Upper lobe of right lung (tissue), 1 donor: Measurements from ENCODE around the gene BPIFB3. TPM values are rescaled to one million over a fixed set of nuclear protein-coding genes. Genes with fewer than 3 reads are reported as not detected.

Source experiments
- ATAC-seq: fragments of 200-7000 bp; cut with Tn5 transposase; one replicate; pipeline ENCODE4 v1.9.1; 2020; ENCODE audit warnings: mild to moderate bottlenecking, moderate library complexity
- DNase-seq: peaks from one replicate; pipeline ENCODE4 v3.0.0-alpha.2; 2020
- H3K27ac ChIP-seq: fragments of 200-600 bp; one replicate; pipeline ENCODE4 v1.8.0; 2022
- H3K27me3 ChIP-seq: fragments of 200-600 bp; one replicate; pipeline ENCODE4 v1.8.0; 2022; ENCODE audit warnings: mild to moderate bottlenecking
- H3K36me3 ChIP-seq: fragments of 200-600 bp; one replicate; pipeline ENCODE4 v1.8.0; 2022
- H3K4me1 ChIP-seq: fragments of 200-600 bp; one replicate; pipeline ENCODE4 v1.8.0; 2022
- H3K4me3 ChIP-seq: fragments of 200-600 bp; one replicate; pipeline ENCODE4 v1.8.0; 2022; ENCODE audit warnings: mild to moderate bottlenecking
- H3K9me3 ChIP-seq: fragments of 200-600 bp; one replicate; pipeline ENCODE4 v1.8.0; 2022
- CTCF ChIP-seq: fragments of 200-600 bp; IDR thresholded peaks from one replicate; pipeline ENCODE4 v1.8.0; 2022; ENCODE audit warnings: antibody characterized with exemption
- intact Hi-C: fragments of 100-400 bp; cut with DNase I; formaldehyde crosslinking; loops from one replicate; pipeline ENCODE4 v1.11.0; 2022
- total RNA-seq: library from RNA; stranded (reverse); fragmentation: NEBNext Ultra II Directional; extraction: Animal tissue kit (Norgen Biotek cat#: 25700); gene quantifications from one replicate; pipeline ENCODE4 v1.2.1, GENCODE V29; 2021
- donor health status: DM: no; HTN: yes; CAD: no; lungs with severe emphysema.

BPIFB3 gene
- total RNA-seq, 1 donor from 2014 or later = not detected

- H3K27ac ChIP-seq = no peak within 1 kb of the TSS
- H3K4me3 ChIP-seq = no peak within 1 kb of the TSS
- H3K4me1 ChIP-seq = no peaks in the 10 kb centered on the region
- DNase-seq (no peak), ATAC-seq (no peak)
- H3K9me3 ChIP-seq = peaks cover 5% of the 10 kb centered on the region
- no peaks in the 10 kb centered on the region for H3K36me3 ChIP-seq
- H3K27me3 ChIP-seq = no peaks in the 10 kb centered on the region
- no peak for TF ChIP-seq CTCF
- intact Hi-C loops = no loop called here
These were observed 46.0 kb upstream of the BPIFB3 start, which contains the start of gene BPIFB2 for GRCh38 chr20:33007376-33008335. BPIFB2 (plus strand) TSS chr20:33007704; CDS start chr20:33008575, 871 bp downstream.

- intact Hi-C loops = no loop called here
- Histone ChIP-seq H3K27me3 (no peaks in the 10 kb centered on the region), H3K27ac (no peak overlapping the region), H3K4me3 (no peak overlapping the region), H3K4me1 (no peaks in the 10 kb centered on the region), H3K9me3 (peaks cover 5% of the 10 kb centered on the region), H3K36me3 (no peaks in the 10 kb centered on the region)
- ATAC-seq (no peak), DNase-seq (no peak)
- TF ChIP-seq CTCF = no peak
These were observed 45.1 kb upstream of the BPIFB3 start for GRCh38 chr20:33008336-33009213.

GRCh38 chr20:33009214-33010132, 44.2 kb upstream of the BPIFB3 start:
- H3K4me1 ChIP-seq = no peaks in the 10 kb centered on the region
- intact Hi-C loops = no loop called here
- H3K27me3 ChIP-seq = no peaks in the 10 kb centered on the region
- H3K9me3 ChIP-seq = peaks cover 5% of the 10 kb centered on the region
- no peak for ATAC-seq
- H3K4me3 ChIP-seq = no peak overlapping the region
- no peak for DNase-seq
- H3K36me3 ChIP-seq = no peaks in the 10 kb centered on the region
- no peak overlapping the region for H3K27ac ChIP-seq
- TF ChIP-seq CTCF = no peak

GRCh38 chr20:33010133-33010504, 43.6 kb upstream of the BPIFB3 start:
- no peaks in the 10 kb centered on the region for H3K4me1 ChIP-seq
- DNase-seq (no peak), ATAC-seq (no peak)
- H3K27me3 ChIP-seq = no peaks in the 10 kb centered on the region
- H3K4me3 ChIP-seq = no peak overlapping the region
- H3K36me3 ChIP-seq = no peaks in the 10 kb centered on the region
- no peak overlapping the region for H3K27ac ChIP-seq
- peaks cover 4% of the 10 kb centered on the region for H3K9me3 ChIP-seq
- intact Hi-C loops = no loop called here
- TF ChIP-seq CTCF = no peak
